ENCODE results near the gene CBLC.

CBLC gene

DNA sequence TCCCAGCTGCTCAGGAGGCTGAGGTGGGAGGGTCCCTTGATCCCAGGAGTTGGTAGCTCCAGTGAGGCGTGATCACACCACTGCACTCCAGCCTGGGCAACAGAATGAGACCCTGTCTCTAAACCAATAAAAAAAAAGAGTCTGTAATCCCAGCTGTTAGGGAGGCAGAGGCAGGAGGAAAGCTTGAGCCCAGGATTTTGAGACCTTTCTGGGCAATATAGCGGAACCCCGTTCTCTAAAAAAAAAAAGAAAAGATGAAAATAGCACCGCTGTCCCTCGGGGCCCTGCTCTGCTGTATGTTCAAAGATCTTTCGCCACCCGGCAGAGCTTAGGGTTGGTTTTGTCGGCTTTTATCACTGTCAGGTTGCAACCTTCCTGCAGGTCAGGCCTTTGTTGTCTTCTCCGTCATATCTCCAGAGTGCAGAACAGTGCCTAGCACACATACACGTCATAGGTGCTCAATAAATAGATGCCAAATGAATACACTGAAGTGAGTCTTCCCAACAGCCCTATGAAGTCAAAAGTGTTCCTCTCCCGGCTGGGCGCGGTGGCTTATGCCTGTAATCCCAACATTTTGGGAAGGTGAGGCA lies 17.8 kb downstream of the CBLC start:
- Histone ChIP-seq H3K9ac (ENCODE audit: low read length) (no peak overlapping the region), H4K20me1 (ENCODE audit: insufficient read depth, low read length) (no peaks in the 10 kb centered on the region), H3K36me3 (replicated peaks; ENCODE audit: low read depth, low read length) (no peaks in the 10 kb centered on the region), H2AFZ (ENCODE audit: low read depth, low read length) (no peak overlapping the region), H3K4me3 (ENCODE audit: low read length) (no peak overlapping the region), H3K27me3 (ENCODE audit: low read depth, low read length) (peaks cover 34% of the 10 kb centered on the region), H3K27ac (ENCODE audit: low read length) (no peak overlapping the region), H3K9me3 (ENCODE audit: insufficient read depth, low read length) (no peaks in the 10 kb centered on the region), H3K4me1 (ENCODE audit: low read length) (peaks cover 15% of the 10 kb centered on the region), H3K4me2 (ENCODE audit: low read length) (no peak overlapping the region), H3K79me2 (ENCODE audit: low read length) (no peaks in the 10 kb centered on the region)
- no peak for TF ChIP-seq EZH2phosphoT487 (IDR thresholded peaks at IDR 0.05; ENCODE audit: low read depth)
- no peak for TF ChIP-seq CTCF (IDR thresholded peaks at IDR 0.05; ENCODE audit: low read depth, low read length)

- Histone ChIP-seq H3K79me2 (ENCODE audit: low read length) (no peaks in the 10 kb centered on the region), H3K27ac (ENCODE audit: low read length) (no peak overlapping the region), H3K4me1 (ENCODE audit: low read length) (peaks cover 15% of the 10 kb centered on the region), H2AFZ (ENCODE audit: low read depth, low read length) (no peak overlapping the region), H3K9me3 (ENCODE audit: insufficient read depth, low read length) (no peaks in the 10 kb centered on the region), H4K20me1 (ENCODE audit: insufficient read depth, low read length) (no peaks in the 10 kb centered on the region), H3K4me2 (ENCODE audit: low read length) (no peak overlapping the region), H3K4me3 (ENCODE audit: low read length) (no peak overlapping the region), H3K27me3 (ENCODE audit: low read depth, low read length) (peaks cover 34% of the 10 kb centered on the region), H3K9ac (ENCODE audit: low read length) (no peak overlapping the region), H3K36me3 (replicated peaks; ENCODE audit: low read depth, low read length) (no peaks in the 10 kb centered on the region)
- TF ChIP-seq CTCF (IDR thresholded peaks at IDR 0.05; ENCODE audit: low read depth, low read length) (no peak), EZH2phosphoT487 (IDR thresholded peaks at IDR 0.05; ENCODE audit: low read depth) (no peak)
These were observed 19.0 kb downstream of the CBLC start for GRCh38 chr19:44796701-44797115.

DNA sequence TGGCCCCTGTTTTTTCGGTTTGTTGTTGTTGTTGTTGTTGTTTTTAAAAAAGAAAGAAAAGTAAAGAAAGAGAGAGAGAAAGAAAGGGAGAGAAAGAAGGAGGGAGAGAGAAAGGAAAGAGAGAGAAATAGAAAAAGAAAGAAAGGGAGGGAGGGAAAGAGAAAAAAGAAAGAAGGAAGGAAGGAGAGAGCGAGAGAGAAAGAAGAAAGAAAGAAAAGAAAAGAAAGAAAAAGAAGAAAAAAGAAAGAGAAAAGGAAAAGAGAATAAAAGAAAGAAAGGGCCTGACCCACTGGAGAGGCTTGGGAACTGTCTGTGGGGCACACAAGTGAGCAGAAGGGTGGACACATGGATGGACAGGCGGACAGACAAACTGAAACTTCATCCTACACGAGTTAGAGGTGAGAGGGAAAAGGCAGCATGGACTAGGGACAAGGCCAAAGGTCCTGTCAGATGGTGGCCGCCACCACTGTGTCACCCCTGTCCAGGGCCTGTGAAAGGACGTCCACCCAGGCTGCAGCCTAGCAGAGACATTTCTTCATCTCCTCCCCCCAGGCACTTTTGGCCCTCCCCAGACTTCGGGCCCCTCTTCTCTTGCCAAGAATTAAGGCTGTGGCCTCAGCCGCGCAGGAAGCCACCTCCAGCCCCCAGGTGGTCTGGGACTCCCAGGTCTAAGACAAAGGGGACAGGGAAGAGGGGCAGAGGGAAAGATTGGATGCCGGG lies 22.1 kb downstream of the CBLC start:
- Histone ChIP-seq H2AFZ (ENCODE audit: low read depth, low read length) (no peak overlapping the region), H3K9me3 (ENCODE audit: insufficient read depth, low read length) (no peaks in the 10 kb centered on the region), H4K20me1 (ENCODE audit: insufficient read depth, low read length) (no peaks in the 10 kb centered on the region), H3K9ac (ENCODE audit: low read length) (no peak overlapping the region), H3K4me2 (ENCODE audit: low read length) (peak overlapping the region; percentile 36; the same call in 1 of the 2 replicates), H3K79me2 (ENCODE audit: low read length) (no peaks in the 10 kb centered on the region), H3K4me1 (ENCODE audit: low read length) (peaks cover 7% of the 10 kb centered on the region), H3K4me3 (ENCODE audit: low read length) (no peak overlapping the region), H3K36me3 (replicated peaks; ENCODE audit: low read depth, low read length) (no peaks in the 10 kb centered on the region), H3K27me3 (ENCODE audit: low read depth, low read length) (peaks cover 41% of the 10 kb centered on the region), H3K27ac (ENCODE audit: low read length) (no peak overlapping the region)
- no peak for TF ChIP-seq CTCF (IDR thresholded peaks at IDR 0.05; ENCODE audit: low read depth, low read length)
- no peak for TF ChIP-seq EZH2phosphoT487 (IDR thresholded peaks at IDR 0.05; ENCODE audit: low read depth)

GRCh38 chr19:44800461-44800860 lies 22.8 kb downstream of the CBLC start:
- no peak overlapping the region for H3K9ac ChIP-seq (ENCODE audit: low read length)
- no peak overlapping the region for H3K27ac ChIP-seq (ENCODE audit: low read length)
- H3K9me3 ChIP-seq (ENCODE audit: insufficient read depth, low read length), result no peaks in the 10 kb centered on the region
- no peaks in the 10 kb centered on the region for H3K36me3 ChIP-seq (replicated peaks; ENCODE audit: low read depth, low read length)
- TF ChIP-seq EZH2phosphoT487 (IDR thresholded peaks at IDR 0.05; ENCODE audit: low read depth) (no peak), CTCF (IDR thresholded peaks at IDR 0.05; ENCODE audit: low read depth, low read length) (peak; percentile 88)
- H3K27me3 ChIP-seq (ENCODE audit: low read depth, low read length), result peaks cover 41% of the 10 kb centered on the region
- H3K4me2 ChIP-seq (ENCODE audit: low read length), result peak overlapping the region; percentile 36
- H3K79me2 ChIP-seq (ENCODE audit: low read length), result no peaks in the 10 kb centered on the region
- no peak overlapping the region for H2AFZ ChIP-seq (ENCODE audit: low read depth, low read length)
- H3K4me1 ChIP-seq (ENCODE audit: low read length), result peaks cover 7% of the 10 kb centered on the region
- H4K20me1 ChIP-seq (ENCODE audit: insufficient read depth, low read length), result no peaks in the 10 kb centered on the region
- no peak overlapping the region; the same call in 1 of the 2 replicates for H3K4me3 ChIP-seq (ENCODE audit: low read length)

Data from OCI-LY3 (cell line).